ENCODE measurements around the gene AGPAT3.

The AGPAT3 gene

DNA sequence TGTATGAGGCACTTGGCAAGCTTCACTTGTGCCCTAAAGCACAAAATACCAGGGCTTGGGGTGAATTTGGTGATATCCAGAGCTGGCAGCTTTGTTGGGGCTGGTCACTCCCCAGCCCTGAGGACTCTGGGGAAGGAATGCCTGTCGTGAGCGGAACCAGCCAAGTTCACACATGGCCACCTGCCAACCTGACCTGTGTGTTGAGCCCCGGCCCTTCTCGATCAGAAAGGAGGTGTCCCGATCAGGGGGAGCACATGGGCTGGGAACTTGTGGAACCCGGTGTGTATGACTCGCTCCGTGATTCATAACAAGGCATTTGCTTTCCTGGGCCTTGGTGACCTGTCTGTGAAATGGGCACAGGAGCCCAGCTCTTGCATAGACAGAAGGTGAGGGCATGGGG lies 43.1 kb downstream of the AGPAT3 start:
- DNase-seq (ENCODE audit: insufficient read length, low spot score), result no peak

DNA sequence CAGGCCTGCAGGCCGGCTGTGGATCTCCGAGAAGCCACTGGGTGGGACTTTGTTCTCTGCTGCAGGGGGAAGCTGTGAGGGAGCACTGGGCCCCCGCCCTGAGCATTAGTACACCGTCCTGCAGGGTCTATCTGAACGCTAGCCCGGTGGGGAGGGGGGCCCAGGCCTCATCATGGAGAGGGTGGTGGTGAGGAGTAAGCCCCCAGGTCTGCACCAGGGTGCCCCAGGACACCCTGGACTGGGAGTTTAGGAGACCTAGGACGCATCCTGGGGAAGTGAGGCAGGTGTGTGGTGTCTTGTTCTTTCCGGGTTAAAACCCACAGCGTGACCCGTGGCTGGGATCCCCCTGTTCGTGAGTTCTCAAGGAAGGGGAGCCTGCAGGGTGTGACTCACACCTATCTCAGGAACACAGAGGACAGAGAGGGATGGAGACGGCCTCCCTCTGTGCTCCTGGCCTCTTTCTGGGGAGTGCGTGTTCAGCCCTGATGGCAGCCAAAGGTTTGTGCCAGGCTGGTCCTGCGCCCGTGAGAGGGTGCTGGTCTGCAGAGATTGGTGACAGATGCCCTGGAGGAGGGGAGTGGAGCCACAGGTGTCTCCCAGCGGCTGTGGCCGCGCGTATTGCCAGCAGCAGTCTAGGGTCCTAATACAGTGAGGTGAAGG lies 44.8 kb downstream of the AGPAT3 start:
- FAIRE-seq (no peak), DNase-seq (ENCODE audit: insufficient read length, low spot score) (no peak)
- TF ChIP-seq POLR2A (IDR thresholded peaks at IDR 0.05; ENCODE audit: low read depth, low read length), result no peak

More for the DNA sequence above, 43.1 kb downstream of the AGPAT3 start:
- no peak for TF ChIP-seq POLR2A (IDR thresholded peaks at IDR 0.05; ENCODE audit: low read depth, low read length)
- FAIRE-seq, result no peak

DNA sequence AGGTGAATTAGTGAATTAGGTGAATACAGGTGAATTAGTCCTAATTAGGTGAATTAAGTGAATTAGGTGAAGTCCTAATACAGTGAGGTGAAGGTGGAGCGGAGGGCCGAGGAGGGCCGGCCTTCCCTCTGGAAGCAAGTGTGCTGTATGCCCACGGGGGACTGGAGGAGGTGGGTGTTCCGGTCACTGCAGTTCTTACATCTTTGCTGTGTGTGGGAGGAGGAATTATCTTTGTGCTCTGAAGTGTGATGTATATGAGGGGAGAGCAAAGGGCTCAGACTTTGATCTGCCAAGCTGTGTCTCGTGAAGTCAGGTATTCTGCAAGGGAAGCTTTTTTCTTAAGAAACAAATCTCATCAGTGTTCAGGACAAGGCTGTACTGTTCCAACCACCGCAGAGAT lies 45.4 kb downstream of the AGPAT3 start:
- DNase-seq (ENCODE audit: insufficient read length, low spot score) (no peak), FAIRE-seq (no peak)
- TF ChIP-seq POLR2A (IDR thresholded peaks at IDR 0.05; ENCODE audit: low read depth, low read length), result no peak

DNA sequence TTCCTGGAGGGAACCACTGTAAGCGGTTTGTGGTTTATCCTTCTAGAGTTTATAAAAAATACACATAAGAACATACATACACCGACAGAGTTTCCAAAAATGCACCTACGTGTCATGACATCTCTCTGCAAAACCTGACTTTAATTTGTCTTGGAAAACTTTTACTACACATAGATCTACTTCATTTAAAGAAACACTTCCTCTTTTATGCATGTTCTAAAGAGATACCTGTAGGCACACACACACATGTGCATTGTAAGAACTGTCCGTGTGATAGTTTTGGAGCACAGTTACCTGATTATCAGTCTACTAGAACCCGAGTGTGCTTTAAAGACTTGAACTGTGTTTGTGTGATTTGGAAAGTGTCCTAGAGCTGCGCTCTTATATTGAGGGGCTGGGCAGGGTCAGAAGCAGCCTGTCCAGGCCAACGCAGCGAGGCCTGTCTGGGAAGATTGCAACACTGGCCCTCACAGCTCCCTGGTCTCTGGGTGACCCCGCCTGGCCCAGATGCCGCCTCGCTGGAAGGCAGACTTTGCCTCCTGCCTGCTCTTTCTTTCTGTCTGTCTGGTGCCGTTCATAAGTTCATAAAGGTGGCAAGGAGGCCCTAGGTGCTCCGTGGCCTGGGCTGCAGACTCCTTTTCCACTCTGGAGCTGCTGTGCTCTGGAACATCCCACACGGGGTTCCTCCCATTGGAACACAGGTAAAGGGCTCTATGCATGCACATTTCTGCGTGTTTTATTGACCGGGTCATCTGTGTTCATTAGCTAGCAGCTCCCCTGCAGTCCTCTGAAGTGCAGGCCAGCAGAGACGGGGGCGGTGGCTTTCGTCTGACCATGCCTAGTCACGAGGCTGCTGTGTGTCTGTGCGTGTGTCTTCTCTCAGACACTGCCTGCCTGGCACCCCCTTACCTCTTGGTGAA lies 46.3 kb downstream of the AGPAT3 start:
- FAIRE-seq, result no peak
- no peak for TF ChIP-seq POLR2A (IDR thresholded peaks at IDR 0.05; ENCODE audit: low read depth, low read length)
- no peak for DNase-seq (ENCODE audit: insufficient read length, low spot score)

DNA sequence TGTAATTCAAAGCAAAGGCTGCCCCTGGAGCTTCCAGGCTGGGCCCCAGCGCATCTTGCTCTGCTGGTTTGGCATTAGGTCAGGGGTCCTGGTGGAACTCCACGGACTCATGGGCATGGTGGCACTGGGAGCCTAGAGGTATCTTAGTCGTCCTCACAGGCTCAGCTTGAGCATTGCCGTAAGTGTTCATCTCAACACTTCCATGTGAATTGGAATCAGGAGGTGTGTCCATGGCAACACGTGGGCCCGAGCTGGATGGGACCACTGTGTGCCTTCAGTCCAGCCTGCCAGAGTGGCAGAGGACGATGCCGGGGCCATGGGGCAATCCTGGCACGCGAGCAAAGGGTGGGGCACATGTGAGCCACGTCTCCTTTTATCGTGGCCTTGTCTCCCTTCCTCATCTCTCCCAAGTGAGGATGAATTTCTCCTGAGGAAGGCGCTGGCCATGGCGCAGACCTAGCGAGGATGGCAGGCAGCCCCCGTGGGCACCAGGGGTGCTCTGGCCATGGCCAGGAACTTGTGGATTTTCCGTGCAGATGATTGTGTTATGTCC lies 47.0 kb downstream of the AGPAT3 start:
- FAIRE-seq (no peak), DNase-seq (ENCODE audit: insufficient read length, low spot score) (no peak)
- no peak for TF ChIP-seq POLR2A (IDR thresholded peaks at IDR 0.05; ENCODE audit: low read depth, low read length)

DNA sequence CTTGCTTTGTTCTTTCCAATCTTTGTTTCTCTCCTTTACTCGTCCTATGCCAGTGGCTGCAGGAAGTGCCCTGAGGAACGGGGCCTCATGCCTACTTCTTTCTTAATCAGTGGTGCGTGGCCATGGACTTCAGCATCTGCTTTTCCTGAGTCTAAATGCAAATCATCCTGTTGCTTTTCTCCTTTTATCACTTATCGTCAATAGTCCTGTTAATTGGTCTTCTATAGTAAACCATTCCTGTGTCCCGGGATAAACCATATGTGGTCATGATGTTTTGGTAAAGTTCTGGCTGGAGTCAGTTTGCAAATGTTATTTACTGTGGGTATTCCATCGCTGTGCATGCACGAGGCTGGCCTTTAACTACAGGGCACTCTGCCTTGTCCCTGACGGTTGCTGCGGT lies 47.5 kb downstream of the AGPAT3 start:
- no peak for TF ChIP-seq POLR2A (IDR thresholded peaks at IDR 0.05; ENCODE audit: low read depth, low read length)
- FAIRE-seq (no peak), DNase-seq (ENCODE audit: insufficient read length, low spot score) (no peak)

DNA sequence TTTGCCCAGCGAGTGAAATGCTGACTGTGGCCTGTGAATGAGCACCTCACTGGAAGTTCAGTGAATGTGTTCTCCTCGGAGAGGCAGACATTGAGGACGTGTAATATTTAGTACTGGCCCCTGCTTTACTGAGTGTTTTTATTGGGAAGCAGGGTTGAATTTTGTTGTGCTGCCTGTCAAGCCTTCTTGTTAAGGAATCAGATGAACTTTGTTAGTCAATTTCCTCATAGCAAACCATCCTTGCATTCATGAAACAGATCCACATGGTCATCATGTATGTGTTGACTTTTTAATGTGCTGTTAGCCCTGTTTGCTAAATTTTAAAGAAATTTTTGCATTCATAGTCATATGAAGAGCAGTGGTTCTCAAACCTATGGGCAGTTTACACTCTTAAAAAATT lies 47.9 kb downstream of the AGPAT3 start:
- no peak for DNase-seq (ENCODE audit: insufficient read length, low spot score)
- no peak for TF ChIP-seq POLR2A (IDR thresholded peaks at IDR 0.05; ENCODE audit: low read depth, low read length)
- FAIRE-seq, result no peak

DNA sequence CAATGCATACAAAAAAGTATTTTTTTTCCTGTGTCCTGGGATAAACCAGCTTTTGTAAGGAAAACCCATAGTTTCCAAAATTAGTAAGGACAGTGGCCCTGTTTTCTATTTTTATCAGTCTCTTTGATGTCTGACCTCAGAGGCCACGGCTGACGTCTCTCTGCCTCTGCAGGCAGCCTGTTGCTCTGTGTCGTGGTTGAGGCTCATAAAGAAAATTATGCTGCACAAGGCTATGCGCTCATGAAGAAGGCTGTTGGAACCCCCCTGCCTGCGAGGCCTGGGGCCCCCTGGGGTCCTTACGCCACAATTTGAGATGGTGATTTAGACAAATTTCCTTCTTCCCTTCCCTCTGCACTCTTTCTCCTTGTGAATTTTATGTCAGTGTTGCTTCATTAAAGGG lies 48.9 kb downstream of the AGPAT3 start:
- FAIRE-seq (no peak), DNase-seq (ENCODE audit: insufficient read length, low spot score) (no peak)
- no peak for TF ChIP-seq POLR2A (IDR thresholded peaks at IDR 0.05; ENCODE audit: low read depth, low read length)

DNA sequence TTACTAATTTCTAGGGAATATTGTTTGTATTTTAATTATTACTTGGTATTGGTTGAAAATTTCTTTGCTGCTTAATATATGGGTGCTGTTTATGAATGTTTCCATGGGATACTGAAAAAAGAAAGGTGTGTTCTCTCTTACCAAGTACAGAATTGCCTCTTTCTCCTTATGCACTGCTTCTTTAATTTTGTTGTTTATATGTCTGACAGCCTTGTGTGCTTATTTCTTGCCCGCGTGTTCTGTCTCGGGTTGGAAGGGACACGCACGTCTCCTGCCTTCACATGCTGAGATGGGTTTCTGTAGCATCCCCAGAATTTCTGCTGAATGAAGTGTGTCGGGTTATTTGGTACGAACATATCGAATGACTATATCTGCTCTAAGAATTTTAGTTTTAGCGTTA lies 51.1 kb downstream of the AGPAT3 start:
- FAIRE-seq (no peak), DNase-seq (ENCODE audit: insufficient read length, low spot score) (no peak)
- no peak for TF ChIP-seq POLR2A (IDR thresholded peaks at IDR 0.05; ENCODE audit: low read depth, low read length)

DNA sequence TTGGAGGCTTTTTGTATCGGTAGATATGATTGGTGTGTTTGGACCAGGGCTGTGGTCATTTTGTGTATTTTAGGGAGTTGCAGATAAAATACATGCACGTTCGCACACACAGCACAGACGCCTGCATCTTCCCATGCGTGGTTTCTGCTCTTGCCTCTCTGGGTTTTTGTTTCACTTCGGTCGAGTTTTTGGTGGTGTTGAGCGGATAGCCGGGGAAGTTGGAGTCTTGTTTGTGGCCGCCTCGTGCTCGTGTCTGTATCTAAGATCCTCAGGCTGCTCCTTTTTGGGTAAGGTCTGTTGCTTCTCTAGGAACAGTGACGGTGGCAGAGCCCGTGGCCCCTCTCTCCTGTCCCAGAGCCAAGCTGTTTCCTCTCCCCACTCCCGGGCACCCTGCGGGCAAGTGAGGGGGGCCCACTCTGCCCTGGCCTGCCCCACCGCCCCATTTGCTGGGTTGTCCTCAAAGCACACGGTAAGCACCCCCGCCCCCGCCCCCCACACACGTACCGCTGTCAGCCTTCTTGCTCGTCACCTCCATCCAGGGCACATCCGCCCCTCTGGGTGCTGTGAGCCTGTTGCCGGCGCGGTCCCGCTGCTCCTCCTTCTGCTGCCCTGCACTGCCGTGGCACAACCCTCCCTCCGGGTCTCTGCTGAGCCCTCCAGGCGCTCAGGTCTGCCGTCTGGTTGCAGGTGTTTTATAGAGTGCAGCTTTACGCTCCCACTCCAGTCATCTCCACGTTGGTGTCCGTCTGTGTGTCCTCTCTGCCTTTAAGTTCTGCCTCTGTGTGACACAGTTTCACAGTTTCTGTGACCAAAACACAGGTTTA lies 51.9 kb downstream of the AGPAT3 start:
- no peak for DNase-seq (ENCODE audit: insufficient read length, low spot score)
- no peak for FAIRE-seq
- no peak for TF ChIP-seq POLR2A (IDR thresholded peaks at IDR 0.05; ENCODE audit: low read depth, low read length)

DNA sequence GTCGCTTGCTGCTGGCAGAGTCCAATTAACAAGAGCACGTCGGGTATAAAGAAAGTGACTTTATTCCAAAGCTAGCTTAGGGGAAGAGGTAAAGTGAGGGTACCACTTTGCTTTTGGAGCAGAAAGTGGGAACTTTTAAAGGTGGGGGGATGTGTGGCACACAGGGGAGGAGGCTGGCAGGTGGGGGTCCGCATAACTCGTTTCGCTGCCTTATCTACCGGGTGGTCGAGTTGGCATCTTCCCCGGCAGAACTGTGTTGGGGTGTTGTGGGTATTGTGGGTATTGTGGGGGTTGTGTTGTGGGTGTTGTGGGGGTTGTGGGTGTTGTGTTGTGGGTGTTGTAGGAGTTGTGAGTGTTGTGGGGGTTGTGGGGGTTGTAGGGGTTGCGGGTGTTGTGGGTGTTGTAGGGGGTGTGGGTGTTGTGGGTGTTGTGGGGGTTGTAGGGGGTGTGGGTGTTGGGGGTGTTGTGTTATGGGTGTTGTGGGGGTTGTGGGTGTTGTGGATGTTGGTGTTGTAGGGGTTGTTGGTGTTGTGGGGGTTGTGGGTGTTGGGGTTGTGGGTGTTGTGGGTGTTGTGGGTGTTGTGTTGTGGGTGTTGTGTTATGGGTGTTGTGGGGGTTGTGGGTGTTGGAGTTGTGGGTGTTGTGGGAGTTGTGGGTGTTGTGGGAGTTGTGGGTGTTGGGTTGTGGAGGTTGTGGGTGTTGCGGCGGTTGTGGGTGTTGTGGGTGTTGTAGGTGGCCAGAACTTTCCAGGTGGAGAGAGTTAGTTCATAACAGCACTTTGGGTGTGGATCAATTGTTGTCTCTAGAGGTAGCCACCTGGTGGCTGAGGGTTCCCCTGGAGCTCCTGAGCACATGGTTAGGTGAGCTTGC lies 52.7 kb downstream of the AGPAT3 start:
- DNase-seq (ENCODE audit: insufficient read length, low spot score) (no peak), FAIRE-seq (no peak)
- TF ChIP-seq POLR2A (IDR thresholded peaks at IDR 0.05; ENCODE audit: low read depth, low read length), result no peak

DNA sequence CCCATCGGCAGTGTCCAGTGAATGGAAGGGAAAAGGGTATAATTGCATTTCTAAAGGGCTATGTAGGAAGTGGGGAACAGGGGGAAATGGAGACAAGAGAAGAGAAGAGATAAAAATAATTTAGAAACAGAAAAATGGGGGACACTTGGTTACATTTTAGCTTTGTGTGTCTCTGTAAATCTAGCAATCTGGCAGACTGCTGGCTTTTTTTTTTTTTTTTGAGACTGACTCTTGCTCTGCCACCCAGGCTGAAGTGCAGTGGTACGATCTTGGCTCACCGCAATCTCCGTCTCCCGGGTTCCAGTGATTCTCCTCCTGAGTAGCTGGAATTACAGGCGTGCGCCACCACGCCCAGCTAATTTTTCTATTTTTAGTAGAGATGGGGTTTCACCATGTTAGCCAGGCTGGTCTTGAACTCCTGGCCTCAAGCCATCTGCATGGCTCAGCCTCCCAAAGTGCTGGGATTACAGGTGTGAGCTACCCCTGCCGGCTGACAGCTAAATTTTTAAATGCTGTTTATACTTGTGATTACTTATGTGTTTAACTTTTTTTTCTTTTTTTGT lies 53.4 kb downstream of the AGPAT3 start:
- no peak for TF ChIP-seq POLR2A (IDR thresholded peaks at IDR 0.05; ENCODE audit: low read depth, low read length)
- FAIRE-seq (no peak), DNase-seq (ENCODE audit: insufficient read length, low spot score) (no peak)

DNA sequence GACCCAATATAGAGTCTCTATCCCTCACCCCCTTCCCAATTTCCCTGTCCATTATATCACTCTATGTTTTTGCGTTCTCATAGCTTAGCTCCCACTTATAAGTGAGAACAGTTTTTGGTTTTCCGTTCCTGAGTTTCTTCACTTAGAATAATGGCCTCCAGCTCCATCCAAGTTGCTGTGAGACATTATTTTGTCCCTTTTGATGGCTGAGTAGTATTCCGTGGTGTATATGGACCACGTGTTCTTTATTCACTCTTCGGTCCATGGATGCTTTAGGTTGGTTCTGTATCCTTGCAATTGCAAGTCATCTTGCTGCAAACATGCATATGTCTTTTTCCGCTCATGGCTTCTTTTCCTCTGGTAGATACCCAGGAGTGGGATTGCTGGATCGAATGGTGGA lies 54.3 kb downstream of the AGPAT3 start:
- no peak for FAIRE-seq
- TF ChIP-seq POLR2A (IDR thresholded peaks at IDR 0.05; ENCODE audit: low read depth, low read length), result no peak
- DNase-seq (ENCODE audit: insufficient read length, low spot score), result no peak

Measured in H54 (cell line).